Brain pericyte (primary cell): ENCODE measurements around the gene APOL1.
"Not testable (repeated sequence)": the region's sequence is repeated elsewhere in the genome, so short reads cannot be mapped to it uniquely, and the experiment has no call there.

Source experiments
- DNase-seq: peaks from one replicate; pipeline ENCODE4 v3.0.0-alpha.2; 2012; ENCODE audit warnings: low read depth, low spot score

APOL1 gene

DNA sequence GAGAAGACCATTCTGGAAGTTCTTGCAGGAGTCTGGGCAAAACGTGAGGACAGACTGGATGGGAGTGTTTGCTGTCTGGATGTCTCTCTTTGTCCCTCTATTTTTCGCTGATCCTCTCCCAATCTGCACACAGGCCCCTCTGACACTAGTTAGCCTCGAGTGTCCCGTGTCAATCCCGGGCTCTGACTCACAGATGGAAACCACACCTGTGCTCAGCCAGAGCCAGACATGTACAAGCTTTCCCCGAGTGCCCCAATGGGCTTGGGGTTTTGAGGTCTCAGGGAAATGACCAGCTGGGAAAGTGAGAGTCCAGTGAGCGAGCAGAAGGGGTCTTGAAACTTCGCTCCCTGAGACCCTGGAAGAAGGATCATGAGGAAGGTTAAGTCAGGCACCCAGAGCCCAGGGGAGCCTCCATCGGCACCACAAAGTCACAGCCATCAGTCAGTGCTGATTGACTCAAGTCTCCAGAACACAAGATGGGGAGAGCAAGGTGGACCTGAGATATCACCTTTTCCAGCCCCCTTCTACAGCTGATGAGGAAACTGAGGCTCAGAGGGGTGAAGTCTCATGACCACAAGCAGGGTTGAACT is 27.5 kb upstream of the APOL1 start:
- no peak for DNase-seq

DNA sequence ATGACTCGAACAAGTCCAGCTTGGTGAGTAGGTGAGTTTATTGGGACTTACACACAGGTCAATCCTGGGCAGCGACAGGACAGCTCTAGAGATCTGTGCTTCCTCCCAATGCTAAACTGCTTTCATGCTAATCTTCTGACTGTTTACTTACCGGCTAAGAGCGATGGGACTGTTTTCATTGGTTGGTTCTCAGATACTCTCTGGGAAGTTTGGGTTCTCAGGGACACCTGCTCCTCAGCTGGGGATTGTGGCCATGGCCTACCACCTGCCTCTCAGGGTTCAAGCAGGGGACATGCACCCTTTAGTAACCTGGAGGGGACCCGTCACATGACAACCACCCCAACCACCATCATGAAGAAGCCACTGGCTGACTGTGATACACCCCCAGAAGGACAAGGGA is 26.7 kb upstream of the APOL1 start:
- no peak for DNase-seq

DNA sequence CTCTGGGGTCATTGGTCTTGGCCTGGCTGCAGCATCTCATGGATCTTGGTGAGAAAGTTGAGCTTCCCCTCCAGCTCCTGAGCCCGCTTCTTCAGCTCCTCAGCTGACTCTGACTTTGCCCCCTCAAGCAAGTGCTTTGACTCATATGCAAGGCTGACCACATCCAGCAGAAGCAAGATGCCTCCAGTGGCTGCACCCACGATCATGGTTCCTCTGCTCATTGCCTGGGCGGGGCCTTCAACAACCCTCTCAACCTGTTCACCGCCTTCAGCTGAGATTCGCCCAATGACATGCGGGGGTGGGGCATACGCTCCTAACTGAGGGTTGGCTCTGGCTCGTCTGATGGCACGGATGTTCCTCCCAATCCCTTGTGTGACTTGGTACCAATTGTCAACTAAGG is 25.5 kb upstream of the APOL1 start:
- DNase-seq, result no peak

DNA sequence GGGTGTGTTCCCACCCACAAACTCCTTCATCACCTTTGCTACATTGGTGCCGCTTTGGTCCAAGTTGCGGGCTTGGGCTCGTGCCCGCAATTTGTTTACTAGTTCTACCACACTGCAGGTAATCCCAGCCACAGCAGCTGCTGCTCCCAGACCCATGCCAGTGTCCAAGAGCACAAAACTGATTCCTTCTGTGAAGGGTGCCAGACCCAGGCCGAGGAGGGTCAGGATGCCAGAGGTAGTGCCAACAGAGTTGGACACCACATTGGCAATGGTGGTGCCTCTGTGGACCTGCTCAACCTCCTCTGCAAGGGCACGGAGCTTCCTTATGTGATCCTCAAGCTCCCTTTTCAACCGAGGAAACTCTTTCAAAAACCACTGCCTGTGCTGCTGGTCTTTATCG is 25.1 kb upstream of the APOL1 start:
- no peak for DNase-seq

DNA sequence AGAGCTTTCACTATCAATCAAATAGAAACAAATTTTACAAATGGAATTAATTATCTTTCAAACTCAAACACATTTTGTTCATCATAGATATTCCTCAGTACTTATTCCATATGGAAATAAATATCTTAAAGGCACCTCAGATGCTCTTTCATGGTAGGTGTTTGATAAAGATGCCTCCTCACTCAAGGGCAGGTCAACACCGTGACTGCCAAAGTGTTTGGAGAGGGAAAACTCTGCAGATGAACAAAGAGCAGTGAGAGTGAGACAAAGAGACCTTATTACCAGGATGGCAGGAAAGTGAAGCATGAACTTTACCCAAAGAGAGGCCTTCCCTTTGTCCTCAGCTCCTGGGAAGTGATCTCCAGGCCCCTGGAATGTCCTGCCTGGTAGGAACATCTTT is 24.6 kb upstream of the APOL1 start:
- not testable (repeated sequence) for DNase-seq

DNA sequence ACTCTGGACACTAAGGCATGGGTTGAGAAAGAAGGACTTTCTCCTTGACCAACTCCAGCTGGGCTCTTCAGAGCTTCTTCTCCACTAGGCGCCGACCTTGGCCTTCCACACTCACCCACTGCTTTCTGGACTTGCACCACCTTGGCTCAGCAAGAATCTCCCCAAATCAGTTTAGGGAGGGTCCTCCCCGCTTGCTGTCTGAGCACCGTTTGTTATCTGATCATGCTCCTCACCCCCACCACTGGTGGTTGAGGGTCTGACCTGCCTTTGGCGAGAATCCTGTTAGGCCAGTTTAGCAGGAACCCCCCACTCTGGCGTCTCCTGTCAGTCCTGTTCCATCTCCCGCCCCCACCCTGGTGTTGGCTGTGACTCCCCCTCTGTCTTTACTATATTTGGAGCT is 24.0 kb upstream of the APOL1 start:
- DNase-seq, result no peak

DNA sequence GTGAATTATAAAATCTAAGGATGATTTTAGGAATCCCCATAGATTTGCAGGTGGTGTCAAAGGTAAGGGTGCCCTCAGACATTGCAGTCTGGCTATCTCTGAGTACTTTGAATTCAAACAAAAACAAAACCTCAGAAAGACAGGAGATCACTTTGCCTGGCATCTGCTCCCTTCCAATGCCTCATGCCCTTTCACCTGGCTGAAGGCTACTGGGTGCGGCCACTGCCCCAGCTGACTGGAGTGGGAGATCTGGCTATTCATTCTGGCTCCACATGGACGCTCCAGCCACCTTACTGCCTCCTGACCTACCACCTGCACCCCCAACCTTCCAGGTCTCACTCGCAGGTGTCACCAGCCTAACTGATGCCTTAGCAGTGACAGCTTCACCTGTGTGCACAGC is 23.3 kb upstream of the APOL1 start:
- DNase-seq, result not testable (repeated sequence)

DNA sequence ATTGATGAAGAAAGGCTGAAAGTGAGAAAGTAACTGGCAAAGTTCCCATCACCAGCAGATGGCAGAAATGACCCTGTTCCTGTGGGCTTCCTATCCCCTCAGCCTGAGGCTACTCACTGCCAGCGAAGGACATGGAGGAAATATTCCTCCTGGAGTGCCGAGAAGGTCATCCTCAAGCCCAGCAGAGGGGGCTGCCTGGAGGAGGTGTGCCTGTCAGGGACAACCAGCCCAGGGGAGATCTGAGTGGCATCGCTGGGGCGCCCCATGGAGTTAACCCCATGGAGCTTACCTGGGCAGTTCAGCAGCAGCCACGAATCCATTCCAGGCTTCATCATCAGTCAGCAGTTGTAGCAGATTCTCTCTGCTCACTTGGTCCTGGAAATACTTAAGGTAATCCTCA is 21.9 kb upstream of the APOL1 start:
- DNase-seq, result not testable (repeated sequence)

DNA sequence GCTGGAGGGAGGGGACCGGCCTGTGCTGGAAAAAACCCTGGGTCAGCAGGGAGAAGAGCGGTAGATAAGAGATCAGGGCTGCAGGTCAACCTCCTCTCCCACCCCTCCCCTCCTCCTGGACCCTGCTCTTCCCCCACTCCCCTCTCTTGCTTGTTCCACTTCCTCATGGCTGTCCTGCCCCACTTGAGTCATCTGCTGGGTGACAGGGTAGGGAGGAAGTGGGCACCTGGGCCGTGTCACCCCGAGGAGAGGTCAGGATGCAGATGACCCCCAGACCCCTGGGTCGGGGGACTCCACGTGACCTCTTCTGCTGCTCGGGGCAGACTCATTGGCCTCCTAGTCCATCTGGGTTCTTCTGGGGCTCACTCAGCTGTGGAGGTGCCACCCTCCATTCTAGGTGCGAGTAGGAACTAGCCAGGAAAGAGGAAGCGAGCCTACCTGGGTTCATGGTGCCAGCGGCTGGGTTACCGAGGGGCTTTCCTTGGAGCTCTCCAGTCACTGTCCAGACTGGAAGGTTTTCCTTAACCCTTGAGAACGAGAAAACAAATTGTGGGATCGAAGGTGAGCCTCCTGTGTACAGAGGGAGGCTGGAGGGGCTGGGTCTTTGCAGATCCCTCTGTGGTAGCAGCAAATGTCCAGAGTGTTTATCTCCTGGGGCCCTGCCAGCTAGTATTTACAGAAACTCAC is 20.1 kb upstream of the APOL1 start:
- DNase-seq, result no peak

DNA sequence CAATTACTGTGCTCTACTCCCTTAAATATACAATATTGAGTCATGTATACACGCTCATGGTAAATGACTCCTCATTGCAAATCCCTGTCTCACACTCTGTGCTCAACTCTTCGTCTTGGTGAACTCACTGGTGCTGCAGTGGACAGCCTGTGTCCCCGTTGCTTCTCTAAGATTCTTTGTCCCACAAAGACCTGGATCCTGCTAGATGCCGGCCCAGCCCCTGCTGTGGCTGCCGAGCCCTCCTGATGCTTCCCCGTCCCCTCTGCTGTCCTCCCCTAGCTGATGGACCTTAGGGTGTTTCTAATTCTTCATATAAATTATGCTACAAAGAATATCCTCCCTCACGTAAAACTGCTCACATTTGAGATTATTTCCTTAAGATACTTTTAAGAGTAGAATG is 19.1 kb upstream of the APOL1 start:
- no peak for DNase-seq

DNA sequence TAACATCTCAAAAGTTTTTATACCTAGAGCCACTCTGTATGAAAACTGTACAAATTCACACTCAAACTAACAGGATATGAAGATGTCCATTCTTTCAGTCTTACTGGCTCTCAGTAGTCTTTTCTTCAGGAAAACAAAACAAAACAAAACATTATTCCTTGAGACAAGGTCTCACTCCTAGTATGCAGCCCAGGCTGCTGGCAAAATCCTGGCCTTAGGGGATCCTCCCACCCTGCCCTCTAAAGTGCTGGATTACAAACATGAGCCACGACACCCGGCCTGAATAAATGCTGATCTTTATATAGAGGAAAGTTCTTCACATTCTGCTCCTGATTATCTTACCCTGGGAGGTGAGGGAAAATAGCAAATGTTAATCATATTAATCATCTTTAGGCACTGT is 18.7 kb upstream of the APOL1 start:
- DNase-seq, result no peak

DNA sequence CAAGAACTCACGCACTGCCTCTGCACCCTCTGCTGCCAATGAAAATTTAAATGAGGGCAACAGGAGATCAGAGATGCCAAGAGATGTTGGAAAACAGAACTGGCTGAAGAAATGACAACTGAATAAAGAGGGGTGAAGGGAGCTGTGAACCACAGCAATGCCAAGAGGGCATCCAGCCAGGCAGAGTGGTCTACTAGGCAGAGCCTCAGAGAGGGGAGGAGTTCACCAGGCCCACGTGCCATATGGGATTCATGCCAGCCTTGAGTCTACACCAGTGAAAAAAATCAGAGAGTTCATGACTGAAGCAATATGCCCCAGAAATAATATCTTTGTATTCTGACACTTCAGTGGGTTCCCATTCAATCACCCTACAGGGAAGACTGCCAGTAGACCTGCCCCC is 18.0 kb upstream of the APOL1 start:
- no peak for DNase-seq

DNA sequence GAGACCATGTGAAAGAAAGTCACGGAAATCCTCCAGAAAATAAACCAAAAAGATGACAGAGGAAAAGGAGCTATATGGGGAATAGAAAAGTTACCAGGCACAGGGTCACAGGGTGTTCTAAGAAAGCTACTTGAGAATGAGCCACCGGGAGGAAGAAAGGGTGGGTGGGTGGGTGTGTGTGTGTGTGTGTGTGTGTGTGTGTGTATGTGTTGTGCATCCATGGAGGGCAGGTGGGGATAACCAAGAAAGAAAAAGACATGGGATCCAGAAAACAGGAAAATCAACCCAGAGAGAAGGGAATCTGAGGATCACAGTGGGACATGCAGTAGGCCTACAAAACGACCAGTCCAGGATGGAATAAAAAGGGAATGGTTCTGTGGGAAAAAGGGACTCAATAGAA is 17.3 kb upstream of the APOL1 start:
- DNase-seq, result no peak

DNA sequence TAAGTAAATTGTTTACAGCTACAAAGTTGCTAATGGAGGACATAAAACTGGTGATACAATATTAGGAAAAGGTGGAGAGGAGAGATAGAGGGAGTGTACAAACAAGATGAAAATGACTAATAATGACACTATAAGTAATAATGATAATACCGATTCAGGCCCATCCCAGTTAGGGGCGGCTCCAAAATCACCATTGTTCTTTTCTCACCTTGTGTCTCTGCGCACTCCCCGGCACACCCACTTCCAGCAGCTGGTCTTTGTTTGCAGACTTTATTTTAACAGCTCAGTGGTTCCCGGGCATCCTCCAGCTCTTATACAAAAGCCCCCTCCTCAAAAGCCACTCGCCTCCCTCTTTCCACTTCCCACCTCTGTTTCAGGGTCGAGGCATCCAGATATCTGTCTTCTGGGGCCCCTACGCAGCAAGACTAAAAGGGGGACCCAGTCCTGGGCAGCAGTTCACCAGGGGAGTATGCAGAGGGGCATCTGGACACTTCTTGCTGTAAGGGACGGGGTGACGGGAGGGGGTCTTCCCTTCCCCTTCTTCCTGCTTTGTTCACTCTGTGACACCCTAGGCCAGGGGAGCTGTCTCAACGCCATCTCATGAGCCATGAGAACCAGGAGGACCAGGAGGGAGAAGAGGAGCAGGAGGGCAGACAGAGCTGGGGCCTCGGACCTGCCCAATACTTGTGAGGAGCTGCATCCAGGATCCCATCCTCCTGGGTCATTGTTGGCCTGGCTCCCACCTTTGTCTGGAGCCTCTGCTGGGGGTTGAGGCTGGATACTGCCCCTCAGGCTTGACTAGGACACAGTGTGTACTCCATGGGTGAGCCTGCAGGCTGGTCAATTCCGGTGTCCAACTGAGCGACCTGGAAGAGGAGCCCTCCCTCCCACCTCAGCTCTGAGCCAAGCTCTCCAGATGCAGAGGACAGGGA is 16.3 kb upstream of the APOL1 start:
- no peak for DNase-seq

DNA sequence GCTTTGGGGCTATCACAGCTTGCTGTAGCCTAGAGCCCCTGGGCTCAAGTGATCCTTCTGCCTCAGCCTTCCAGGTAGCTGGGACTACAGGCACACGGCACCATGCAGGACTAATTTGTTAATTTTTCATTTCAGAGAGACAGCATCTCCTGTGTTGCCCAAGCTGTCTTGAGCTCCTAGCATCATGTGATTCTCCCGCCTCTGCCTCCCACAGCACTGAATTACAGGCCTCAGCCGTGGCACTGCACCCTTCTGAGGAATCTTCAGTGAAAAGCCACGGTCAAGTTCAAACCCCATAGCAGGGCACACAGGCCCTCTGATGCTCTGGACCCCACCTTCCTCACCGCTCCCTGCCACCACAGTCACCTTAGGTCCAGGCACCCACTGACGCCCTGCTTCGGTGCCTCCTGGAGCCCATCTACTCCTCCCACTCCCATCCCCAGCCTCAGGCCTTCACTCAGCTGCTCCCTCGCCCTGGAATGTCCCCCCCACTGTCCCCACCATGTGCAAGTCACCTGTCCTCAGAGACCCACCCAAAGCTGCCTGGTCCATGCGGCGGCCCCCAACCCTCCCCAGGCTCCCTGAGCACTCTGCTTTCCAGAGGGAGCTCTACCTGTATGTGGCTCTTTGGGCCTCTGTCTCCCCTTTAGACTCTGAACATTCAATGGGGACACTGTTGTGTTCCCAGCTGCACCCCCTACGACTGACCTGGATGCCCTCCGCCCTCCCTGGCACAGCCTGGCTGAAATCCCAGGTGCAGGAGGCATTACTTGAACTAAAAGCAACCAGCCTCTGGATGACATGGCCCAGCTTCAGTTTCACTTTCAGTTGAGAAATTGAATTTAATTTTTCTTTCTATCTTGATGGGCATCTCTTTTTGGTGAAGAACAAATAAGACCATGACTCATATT is 15.2 kb upstream of the APOL1 start:
- no peak for DNase-seq

DNA sequence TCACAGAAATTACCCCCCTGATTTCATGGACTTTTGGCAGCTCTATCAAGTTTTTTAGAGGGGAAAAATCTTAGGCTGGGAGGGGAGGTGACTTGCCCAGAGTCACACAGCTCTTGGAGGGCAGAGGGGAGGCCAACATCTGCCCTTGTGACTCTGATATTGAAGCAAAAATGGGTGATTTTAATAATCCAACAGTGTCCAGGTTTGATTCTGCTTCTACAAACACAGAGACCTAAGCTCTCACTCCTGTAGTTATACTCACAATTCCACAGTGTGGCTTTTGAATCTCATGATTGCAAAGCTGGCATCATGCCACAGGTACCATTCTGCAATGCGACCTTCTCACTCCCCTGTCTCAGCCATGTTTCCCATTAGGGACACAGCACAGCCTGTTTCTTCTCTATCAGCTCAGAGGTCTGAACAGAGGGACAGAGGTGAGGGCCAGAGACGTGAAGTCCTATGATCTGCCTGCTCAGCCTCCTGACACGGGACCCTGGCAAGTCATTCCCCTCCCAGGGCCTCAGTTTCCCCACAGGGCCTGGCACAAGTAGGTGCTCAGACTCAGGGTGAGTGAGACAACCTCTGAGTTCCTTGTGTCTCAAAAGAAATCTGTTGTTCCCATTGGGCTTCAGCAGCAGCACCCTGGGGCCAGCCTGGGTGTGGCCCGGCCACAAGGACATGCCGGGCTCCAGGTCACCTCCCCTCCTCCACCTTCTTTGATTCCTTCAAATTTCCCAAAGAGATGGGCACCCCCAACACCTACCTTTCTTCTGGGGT is 14.4 kb upstream of the APOL1 start:
- DNase-seq, result no peak

DNA sequence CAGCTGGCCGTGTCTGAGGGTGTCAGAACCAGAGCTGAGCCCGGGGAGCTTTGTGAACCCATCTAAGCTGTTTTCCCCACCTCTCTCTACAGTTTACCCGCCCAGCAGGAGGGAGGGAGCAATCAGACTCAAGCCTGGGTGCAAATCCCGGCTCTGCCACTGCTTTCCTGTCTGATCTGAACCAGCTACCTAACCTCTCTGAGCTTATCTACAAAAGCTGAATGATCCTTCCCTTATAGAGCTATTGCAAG is 13.9 kb upstream of the APOL1 start:
- no peak for DNase-seq

DNA sequence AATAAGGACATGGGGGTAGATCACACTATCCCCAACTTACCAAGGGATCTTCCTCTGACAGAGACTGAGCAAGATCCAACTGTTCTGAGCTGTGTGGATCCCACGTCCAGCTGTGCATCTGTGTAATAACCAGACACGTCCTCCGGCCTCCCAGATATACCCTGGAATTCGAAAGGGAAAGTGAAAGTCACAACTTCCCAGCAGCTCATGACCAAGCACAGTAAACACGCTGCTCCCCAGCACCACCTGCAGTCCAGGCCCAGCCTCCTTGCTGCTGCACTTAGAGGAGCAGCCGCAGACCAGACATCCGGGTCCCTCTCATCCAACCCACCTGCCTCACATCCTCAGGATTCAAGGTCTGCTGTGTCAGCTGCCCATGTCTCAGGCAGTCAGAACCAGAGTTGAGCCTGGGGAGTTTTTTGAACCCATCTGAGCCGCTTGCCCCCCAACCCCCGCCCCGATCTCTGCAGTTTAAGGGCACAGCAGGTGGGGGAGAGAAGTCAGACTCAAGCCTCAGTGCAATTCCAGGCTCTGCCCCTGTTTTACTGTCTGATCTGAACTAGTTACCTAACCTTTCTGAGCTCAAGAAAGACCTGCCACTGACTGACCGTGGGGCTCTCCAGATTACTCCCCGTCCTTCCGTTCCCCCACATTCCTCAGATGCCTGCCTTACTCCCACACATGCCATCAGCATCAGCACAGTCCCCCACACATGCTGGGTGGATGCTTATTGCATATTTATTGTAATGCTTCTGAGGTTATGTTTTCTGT is 13.3 kb upstream of the APOL1 start, which contains the start of gene APOL2:
Gene APOL2 (minus strand): TSS at position 127 of the 771 bp plus-strand sequence. CDS start 6,365 bp downstream, outside the sequence.
- DNase-seq, result peak; percentile 79

DNA sequence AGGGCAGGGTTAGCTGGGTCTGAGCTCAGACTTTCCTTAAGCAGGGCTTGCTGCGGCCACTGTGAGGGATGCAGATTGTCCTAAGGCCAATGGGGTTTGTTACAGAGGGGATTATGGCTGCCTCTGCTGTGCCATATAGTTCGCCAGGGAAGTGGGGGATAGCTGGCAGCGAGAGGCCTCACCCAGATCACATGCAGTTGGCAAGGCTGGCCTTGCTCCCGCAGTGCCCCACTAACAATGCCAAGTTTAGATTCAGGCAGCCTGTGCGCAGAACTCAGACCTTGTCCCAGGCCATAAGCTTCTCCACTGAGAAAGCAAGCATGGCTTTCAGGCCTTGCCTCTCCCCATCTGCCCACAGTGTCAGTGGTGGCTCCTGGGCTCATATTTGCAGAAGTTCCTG is 8.9 kb upstream of the APOL1 start:
- DNase-seq, result no peak
